A673 (cell line): ENCODE results near the gene STPG4.

Experiments used
- CTCF ChIP-seq: fragments of 300-800, 200-600 bp; sonication (generic); conservative IDR thresholded peaks from 2 replicates; pipeline ENCODE4 v1.5.1; 2017; ENCODE audit warnings: low read depth, mild to moderate bottlenecking, antibody characterized with exemption, low read length, moderate library complexity, mixed read lengths
- EZH2 ChIP-seq: fragments of 200-600 bp; sonication (generic); IDR thresholded peaks from 2 replicates; pipeline ENCODE4 v1.6.1; 2017; ENCODE audit warnings: borderline replicate concordance, low read depth, mild to moderate bottlenecking, mixed read lengths, antibody characterized with exemption, low read length; ENCODE audit not compliant: poor library complexity, severe bottlenecking

GRCh38 chr2:47112665-47113435, 42.3 kb downstream of the STPG4 start:
- TF ChIP-seq CTCF (no peak), EZH2 (no peak)
